NB4 (cell line): ENCODE measurements around the gene RPTOR.

ENCODE experiments used
- MYC ChIP-seq: IDR thresholded peaks from 2 replicates; pipeline ENCODE4 v1.6.1; 2011; ENCODE audit warnings: low read depth, low read length
- POLR2A ChIP-seq: IDR thresholded peaks from 2 replicates; pipeline ENCODE4 v1.6.1; 2011; ENCODE audit warnings: mild to moderate bottlenecking; ENCODE audit not compliant: insufficient read length; ENCODE audit errors: extremely low read depth
- TF ChIP-seq, protein P1 (sequence below): IDR thresholded peaks from one replicate; pipeline ENCODE4 v1.5.1; 2012; ENCODE audit warnings: low read depth, low read length
- TF ChIP-seq, protein P2 (sequence below): IDR thresholded peaks from 2 replicates; pipeline ENCODE4 v1.6.1; 2011; ENCODE audit warnings: low read depth, low read length

DNA sequence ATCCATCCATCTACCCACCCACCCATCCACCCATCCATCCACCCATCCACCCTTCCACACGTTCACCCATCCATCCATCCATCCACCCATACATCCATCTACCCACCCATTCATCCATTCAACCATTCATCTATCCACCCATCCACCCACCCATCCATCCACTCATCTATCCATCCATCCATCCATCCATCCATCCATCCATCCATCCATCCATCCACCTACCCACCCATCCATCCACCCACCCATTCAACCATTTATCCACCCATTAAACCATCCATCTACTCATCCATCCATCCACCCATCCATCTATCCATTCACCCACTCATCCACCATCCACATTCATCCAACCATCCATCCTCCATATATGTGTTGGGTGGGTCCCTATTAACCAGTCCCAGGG lies 26.2 kb upstream of the RPTOR start:
- no peak for TF ChIP-seq POLR2A
- TF ChIP-seq, protein P1, sequence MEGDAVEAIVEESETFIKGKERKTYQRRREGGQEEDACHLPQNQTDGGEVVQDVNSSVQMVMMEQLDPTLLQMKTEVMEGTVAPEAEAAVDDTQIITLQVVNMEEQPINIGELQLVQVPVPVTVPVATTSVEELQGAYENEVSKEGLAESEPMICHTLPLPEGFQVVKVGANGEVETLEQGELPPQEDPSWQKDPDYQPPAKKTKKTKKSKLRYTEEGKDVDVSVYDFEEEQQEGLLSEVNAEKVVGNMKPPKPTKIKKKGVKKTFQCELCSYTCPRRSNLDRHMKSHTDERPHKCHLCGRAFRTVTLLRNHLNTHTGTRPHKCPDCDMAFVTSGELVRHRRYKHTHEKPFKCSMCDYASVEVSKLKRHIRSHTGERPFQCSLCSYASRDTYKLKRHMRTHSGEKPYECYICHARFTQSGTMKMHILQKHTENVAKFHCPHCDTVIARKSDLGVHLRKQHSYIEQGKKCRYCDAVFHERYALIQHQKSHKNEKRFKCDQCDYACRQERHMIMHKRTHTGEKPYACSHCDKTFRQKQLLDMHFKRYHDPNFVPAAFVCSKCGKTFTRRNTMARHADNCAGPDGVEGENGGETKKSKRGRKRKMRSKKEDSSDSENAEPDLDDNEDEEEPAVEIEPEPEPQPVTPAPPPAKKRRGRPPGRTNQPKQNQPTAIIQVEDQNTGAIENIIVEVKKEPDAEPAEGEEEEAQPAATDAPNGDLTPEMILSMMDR, result no peak
- TF ChIP-seq, protein P2, sequence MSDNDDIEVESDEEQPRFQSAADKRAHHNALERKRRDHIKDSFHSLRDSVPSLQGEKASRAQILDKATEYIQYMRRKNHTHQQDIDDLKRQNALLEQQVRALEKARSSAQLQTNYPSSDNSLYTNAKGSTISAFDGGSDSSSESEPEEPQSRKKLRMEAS, result no peak
- TF ChIP-seq MYC, result no peak
